Small intestine (tissue), 7 donors: ENCODE measurements around the gene PRRC2B. TPM values are rescaled to one million over a fixed set of nuclear protein-coding genes. Genes with fewer than 3 reads are reported as not detected.

Experiments
- DNase-seq, 2 donors: peaks; one replicate each; pipeline versions ENCODE4 v3.0.0 to v3.0.0-alpha.2; 2013
- FAIRE-seq: peaks from 2 replicates; lab custom pipeline; 2012; peaks lifted over from hg19 to GRCh38; lab: Jason Lieb, UNC
- H3K27ac ChIP-seq, 3 donors: one replicate each; pipeline ENCODE4 v1.5.1; 2013; ENCODE audit warnings: low read length in 2 of 3, mild to moderate bottlenecking in 2 of 3, control low read depth in 1 of 3, inconsistent platforms in 1 of 3, low read depth in 1 of 3, moderate library complexity in 1 of 3
- H3K27me3 ChIP-seq, 3 donors: one replicate each; pipeline ENCODE4 v1.6.1; 2013; ENCODE audit warnings: low read length in 3 of 3, inconsistent platforms in 1 of 3; ENCODE audit not compliant: control insufficient read depth in 3 of 3, insufficient read depth in 3 of 3
- H3K36me3 ChIP-seq, 3 donors: one replicate each; pipeline ENCODE4 v1.6.1; 2013; ENCODE audit warnings: low read length in 3 of 3, inconsistent platforms in 1 of 3, low read depth in 1 of 3, mild to moderate bottlenecking in 1 of 3, moderate library complexity in 1 of 3; ENCODE audit not compliant: control insufficient read depth in 3 of 3, insufficient read depth in 2 of 3
- H3K4me1 ChIP-seq, 3 donors: one replicate each; pipeline ENCODE4 v1.6.1; 2013; ENCODE audit warnings: low read length in 2 of 3, inconsistent platforms in 1 of 3, low read depth in 1 of 3, mild to moderate bottlenecking in 1 of 3, moderate library complexity in 1 of 3; ENCODE audit not compliant: control insufficient read depth in 3 of 3, insufficient read depth in 2 of 3
- H3K4me3 ChIP-seq, 3 donors: one replicate each; pipeline ENCODE4 v1.5.1; 2013; ENCODE audit warnings: low read length in 3 of 3, control low read depth in 1 of 3, inconsistent platforms in 1 of 3, low read depth in 1 of 3, mild to moderate bottlenecking in 1 of 3, moderate library complexity in 1 of 3
- H3K9me3 ChIP-seq, 2 donors: one replicate each; pipeline ENCODE4 v1.6.1; 2013; ENCODE audit warnings: low read depth in 1 of 2, low read length in 1 of 2; ENCODE audit not compliant: control insufficient read depth in 2 of 2, insufficient read depth in 1 of 2
- WGBS, 3 donors: extraction: QIAGEN DNeasy Blood & Tissue Kit; methylation state at CpG; one replicate each; pipeline ENCODE4 v1.1.7; 2013; 5-methylcytosine and 5-hydroxymethylcytosine counted together
- polyA plus RNA-seq, 4 donors: library from polyadenylated mRNA; stranded (reverse) in 3 of 4; unstranded in 1 of 4; fragments of 200-250 nt in 3 of 4; fragments of 120-200 nt in 1 of 4; gene quantifications; one replicate each; pipeline versions ENCODE4 v1.2.1 to v1.2.3, GENCODE V29; 2013
- donor health status: healthy with polysubstance abuse.
- donor health status: control.
- donor health status: control.
- donor health status: Bipolar disorder and iron deficiency.
- donor health status: healthy.

PRRC2B gene
- polyA plus RNA-seq, 4 donors = 18.9 to 138 (median 40.7) TPM

- H3K4me3 ChIP-seq = no peak overlapping the region
- H3K36me3 ChIP-seq = peaks cover 0 to 59% (median 2%) of the 10 kb centered on the region in 3 donors
- peak overlapping the region in 2 of 3 donors; percentile 35 to 60 for H3K27ac ChIP-seq
- DNase-seq (no peak), FAIRE-seq (no peak)
- H3K4me1 ChIP-seq = peaks cover 0 to 30% (median 29%) of the 10 kb centered on the region in 3 donors
- H3K9me3 ChIP-seq = no peaks in the 10 kb centered on the region
- no peaks in the 10 kb centered on the region for H3K27me3 ChIP-seq
- WGBS, 3 donors = 49 to 61% (median 58%) methylated on average over 13 of the region's 13 CpGs
These were observed 23.6 kb downstream of the PRRC2B start for GRCh38 chr9:131417264-131418142.

GRCh38 chr9:131418143-131419025 is 24.5 kb downstream of the PRRC2B start:
- H3K4me1 ChIP-seq = peaks cover 5 to 39% (median 37%) of the 10 kb centered on the region in 3 donors
- H3K9me3 ChIP-seq = no peaks in the 10 kb centered on the region
- peak overlapping the region; percentile 25 to 60 (median 50) for H3K27ac ChIP-seq
- peaks cover 0 to 63% (median 2%) of the 10 kb centered on the region in 3 donors for H3K36me3 ChIP-seq
- 19 to 33% (median 31%) methylated on average over 7 of the region's 7 CpGs for WGBS, 3 donors
- no peak overlapping the region for H3K4me3 ChIP-seq
- DNase-seq (peak; percentile 41 to 51), FAIRE-seq (no peak)
- H3K27me3 ChIP-seq = no peaks in the 10 kb centered on the region

GRCh38 chr9:131419026-131419614 is 25.2 kb downstream of the PRRC2B start:
- no peak for DNase-seq
- 55 to 60% (median 58%) methylated on average over 8 of the region's 8 CpGs for WGBS, 3 donors
- peak overlapping the region in 2 of 3 donors; percentile 8 to 60 for H3K27ac ChIP-seq
- H3K9me3 ChIP-seq = no peaks in the 10 kb centered on the region
- H3K4me3 ChIP-seq = no peak overlapping the region
- H3K36me3 ChIP-seq = peaks cover 0 to 69% (median 2%) of the 10 kb centered on the region in 3 donors
- no peaks in the 10 kb centered on the region for H3K27me3 ChIP-seq
- peaks cover 5 to 44% (median 43%) of the 10 kb centered on the region in 3 donors for H3K4me1 ChIP-seq
- FAIRE-seq = no peak

- Histone ChIP-seq H3K4me3 (no peak overlapping the region), H3K27me3 (no peaks in the 10 kb centered on the region), H3K27ac (no peak overlapping the region), H3K9me3 (no peaks in the 10 kb centered on the region), H3K4me1 (peaks cover 5 to 44% (median 43%) of the 10 kb centered on the region in 3 donors), H3K36me3 (peaks cover 0 to 67% (median 2%) of the 10 kb centered on the region in 3 donors)
- DNase-seq (no peak), FAIRE-seq (no peak)
- WGBS, 3 donors = 67 to 80% (median 77%) methylated on average over 12 of the region's 12 CpGs
These were observed 25.8 kb downstream of the PRRC2B start for GRCh38 chr9:131419716-131420115.

- no peak for FAIRE-seq
- peaks cover 5 to 43% (median 42%) of the 10 kb centered on the region in 3 donors for H3K4me1 ChIP-seq
- H3K36me3 ChIP-seq = peaks cover 0 to 65% (median 2%) of the 10 kb centered on the region in 3 donors
- H3K27ac ChIP-seq = peak overlapping the region in 1 of 3 donors; percentile 28
- no peak overlapping the region for H3K4me3 ChIP-seq
- 48 to 63% (median 52%) methylated on average over 13 of the region's 13 CpGs for WGBS, 3 donors
- DNase-seq = no peak
- no peaks in the 10 kb centered on the region for H3K27me3 ChIP-seq
- H3K9me3 ChIP-seq = no peaks in the 10 kb centered on the region
These were observed 27.2 kb downstream of the PRRC2B start for GRCh38 chr9:131420980-131421624.

GRCh38 chr9:131421691-131422090 is 27.8 kb downstream of the PRRC2B start:
- WGBS, 3 donors = 83 to 88% (median 88%) methylated on average over 8 of the region's 8 CpGs
- H3K9me3 ChIP-seq = no peaks in the 10 kb centered on the region
- peaks cover 5 to 43% (median 42%) of the 10 kb centered on the region in 3 donors for H3K4me1 ChIP-seq
- H3K27me3 ChIP-seq = no peaks in the 10 kb centered on the region
- peak overlapping the region in 1 of 3 donors; percentile 28 for H3K27ac ChIP-seq
- FAIRE-seq = no peak
- no peak overlapping the region for H3K4me3 ChIP-seq
- no peak for DNase-seq
- H3K36me3 ChIP-seq = peaks cover 0 to 71% (median 2%) of the 10 kb centered on the region in 3 donors

GRCh38 chr9:131422241-131422792 is 28.4 kb downstream of the PRRC2B start:
- DNase-seq = peak; percentile 37 to 64
- peaks cover 0 to 70% (median 2%) of the 10 kb centered on the region in 3 donors for H3K36me3 ChIP-seq
- FAIRE-seq = no peak
- 32 to 54% (median 43%) methylated on average over 12 of the region's 12 CpGs for WGBS, 3 donors
- no peaks in the 10 kb centered on the region for H3K27me3 ChIP-seq
- H3K4me3 ChIP-seq = no peak overlapping the region
- peak overlapping the region; percentile 21 to 78 (median 61) for H3K27ac ChIP-seq
- H3K9me3 ChIP-seq = no peaks in the 10 kb centered on the region
- H3K4me1 ChIP-seq = peaks cover 5 to 41% (median 39%) of the 10 kb centered on the region in 3 donors
